ENCODE results near the gene RPH3AL.
A peak's percentile ranks its signal among the peaks of the same experiment; 100 is the strongest.

Gene RPH3AL

GRCh38 chr17:182050-182751, 170.4 kb downstream of the RPH3AL start:
- peak in 1 of 2 experiments; percentile 20 for DNase-seq (ENCODE audit: low spot score in 2 of 2)
- H3K4me3 ChIP-seq: no peak overlapping the region
- peaks cover 40% of the 10 kb centered on the region for H3K27me3 ChIP-seq (ENCODE audit: low read depth)

GRCh38 chr17:181245-182049, 171.2 kb downstream of the RPH3AL start, which contains the start of gene DOC2B:
Gene DOC2B (minus strand): TSS chr17:181650. CDS start chr17:181479, 171 bp downstream.
- Histone ChIP-seq H3K4me1 (peaks cover 16% of the 10 kb centered on the region), H3K27me3 (ENCODE audit: low read depth) (peaks cover 40% of the 10 kb centered on the region), H3K36me3 (replicated peaks) (no peaks in the 10 kb centered on the region), H3K9me3 (no peaks in the 10 kb centered on the region), H3K4me3 (peak within 1 kb of the TSS; percentile 23)
- peak in 1 of 2 experiments; percentile 45 for DNase-seq (ENCODE audit: low spot score in 2 of 2)
- in situ Hi-C loops (cut with MboI; ENCODE audit: low sequenced_read_pairs): no loop called here

More at GRCh38 chr17:182050-182751, 170.4 kb downstream of the RPH3AL start:
- H3K9me3 ChIP-seq: no peaks in the 10 kb centered on the region
- H3K4me1 ChIP-seq: peaks cover 16% of the 10 kb centered on the region
- in situ Hi-C loops (cut with MboI; ENCODE audit: low sequenced_read_pairs): no loop called here
- no peaks in the 10 kb centered on the region for H3K36me3 ChIP-seq (replicated peaks)

- H3K27me3 ChIP-seq (ENCODE audit: low read depth): peaks cover 35% of the 10 kb centered on the region
- DNase-seq (ENCODE audit: low spot score in 2 of 2): peak in 1 of 2 experiments; percentile 46
- no peaks in the 10 kb centered on the region for H3K9me3 ChIP-seq
- in situ Hi-C loops (cut with MboI; ENCODE audit: low sequenced_read_pairs): no loop called here
- peak overlapping the region; percentile 23 for H3K4me3 ChIP-seq
- H3K4me1 ChIP-seq: peaks cover 16% of the 10 kb centered on the region
- H3K36me3 ChIP-seq (replicated peaks): no peaks in the 10 kb centered on the region
Measured at GRCh38 chr17:180381-181244, 172.0 kb downstream of the RPH3AL start.

GRCh38 chr17:179781-180380, 172.7 kb downstream of the RPH3AL start:
- Histone ChIP-seq H3K36me3 (replicated peaks) (no peaks in the 10 kb centered on the region), H3K27me3 (ENCODE audit: low read depth) (peaks cover 32% of the 10 kb centered on the region), H3K4me1 (peaks cover 16% of the 10 kb centered on the region), H3K4me3 (peak overlapping the region; percentile 23), H3K9me3 (no peaks in the 10 kb centered on the region)
- in situ Hi-C loops (cut with MboI; ENCODE audit: low sequenced_read_pairs): no loop called here
- no peak for DNase-seq (ENCODE audit: low spot score in 2 of 2)

GRCh38 chr17:179066-179432, 173.6 kb downstream of the RPH3AL start:
- H3K4me1 ChIP-seq: peaks cover 16% of the 10 kb centered on the region
- H3K4me3 ChIP-seq: no peak overlapping the region
- H3K36me3 ChIP-seq (replicated peaks): no peaks in the 10 kb centered on the region
- DNase-seq (ENCODE audit: low spot score in 2 of 2): no peak
- no peaks in the 10 kb centered on the region for H3K9me3 ChIP-seq
- in situ Hi-C loops (cut with MboI; ENCODE audit: low sequenced_read_pairs): no loop called here
- peaks cover 32% of the 10 kb centered on the region for H3K27me3 ChIP-seq (ENCODE audit: low read depth)

- no peak overlapping the region for H3K4me3 ChIP-seq
- DNase-seq (ENCODE audit: low spot score in 2 of 2): peak; percentile 73 to 88
- in situ Hi-C loops (cut with MboI; ENCODE audit: low sequenced_read_pairs): no loop called here
- H3K9me3 ChIP-seq: no peaks in the 10 kb centered on the region
- peaks cover 29% of the 10 kb centered on the region for H3K27me3 ChIP-seq (ENCODE audit: low read depth)
- peaks cover 16% of the 10 kb centered on the region for H3K4me1 ChIP-seq
- H3K36me3 ChIP-seq (replicated peaks): no peaks in the 10 kb centered on the region
Measured at GRCh38 chr17:178292-179065, 174.1 kb downstream of the RPH3AL start.

- Histone ChIP-seq H3K9me3 (no peaks in the 10 kb centered on the region), H3K4me1 (peaks cover 16% of the 10 kb centered on the region), H3K4me3 (no peak overlapping the region), H3K27me3 (ENCODE audit: low read depth) (peaks cover 25% of the 10 kb centered on the region), H3K36me3 (replicated peaks) (no peaks in the 10 kb centered on the region)
- in situ Hi-C loops (cut with MboI; ENCODE audit: low sequenced_read_pairs): no loop called here
- DNase-seq (ENCODE audit: low spot score in 2 of 2): no peak
Measured at GRCh38 chr17:177762-178161, 174.8 kb downstream of the RPH3AL start.

GRCh38 chr17:177155-177554, 175.5 kb downstream of the RPH3AL start:
- Histone ChIP-seq H3K4me3 (no peak overlapping the region), H3K27me3 (ENCODE audit: low read depth) (peaks cover 19% of the 10 kb centered on the region), H3K9me3 (no peaks in the 10 kb centered on the region), H3K36me3 (replicated peaks) (no peaks in the 10 kb centered on the region), H3K4me1 (peaks cover 16% of the 10 kb centered on the region)
- no peak for DNase-seq (ENCODE audit: low spot score in 2 of 2)
- in situ Hi-C loops (cut with MboI; ENCODE audit: low sequenced_read_pairs): no loop called here

GRCh38 chr17:173166-173911, 179.3 kb downstream of the RPH3AL start:
- DNase-seq (ENCODE audit: low spot score in 2 of 2): no peak
- Histone ChIP-seq H3K9me3 (no peaks in the 10 kb centered on the region), H3K36me3 (replicated peaks) (no peaks in the 10 kb centered on the region), H3K4me1 (peaks cover 7% of the 10 kb centered on the region), H3K27me3 (ENCODE audit: low read depth) (no peaks in the 10 kb centered on the region), H3K4me3 (no peak overlapping the region)
- in situ Hi-C loops (cut with MboI; ENCODE audit: low sequenced_read_pairs): no loop called here

GRCh38 chr17:172401-172800, 180.2 kb downstream of the RPH3AL start:
- no peaks in the 10 kb centered on the region for H3K27me3 ChIP-seq (ENCODE audit: low read depth)
- H3K9me3 ChIP-seq: no peaks in the 10 kb centered on the region
- no peaks in the 10 kb centered on the region for H3K36me3 ChIP-seq (replicated peaks)
- H3K4me1 ChIP-seq: no peaks in the 10 kb centered on the region
- no peak overlapping the region for H3K4me3 ChIP-seq
- no peak for DNase-seq (ENCODE audit: low spot score in 2 of 2)
- in situ Hi-C loops (cut with MboI; ENCODE audit: low sequenced_read_pairs): no loop called here

- in situ Hi-C loops (cut with MboI; ENCODE audit: low sequenced_read_pairs): no loop called here
- no peaks in the 10 kb centered on the region for H3K36me3 ChIP-seq (replicated peaks)
- H3K27me3 ChIP-seq (ENCODE audit: low read depth): no peaks in the 10 kb centered on the region
- H3K4me3 ChIP-seq: no peak overlapping the region
- no peak for DNase-seq (ENCODE audit: low spot score in 2 of 2)
- no peaks in the 10 kb centered on the region for H3K4me1 ChIP-seq
- no peaks in the 10 kb centered on the region for H3K9me3 ChIP-seq
Measured at GRCh38 chr17:171871-172270, 180.7 kb downstream of the RPH3AL start.

GRCh38 chr17:170130-170670, 182.4 kb downstream of the RPH3AL start:
- DNase-seq (ENCODE audit: low spot score in 2 of 2): no peak
- in situ Hi-C loops (cut with MboI; ENCODE audit: low sequenced_read_pairs): no loop called here
- no peak overlapping the region for H3K4me3 ChIP-seq
- H3K9me3 ChIP-seq: no peaks in the 10 kb centered on the region
- H3K4me1 ChIP-seq: no peaks in the 10 kb centered on the region
- no peaks in the 10 kb centered on the region for H3K36me3 ChIP-seq (replicated peaks)
- no peaks in the 10 kb centered on the region for H3K27me3 ChIP-seq (ENCODE audit: low read depth)
